Mammary epithelial cell (primary cell): ENCODE data around the gene VWA1.

Source experiments
- CTCF ChIP-seq, 2 donors: IDR thresholded peaks in 1 of 2; conservative IDR thresholded peaks in 1 of 2; 2 replicates each; pipeline ENCODE4 v1.5.1; 2011 to 2012; ENCODE audit warnings: inconsistent platforms in 2 of 2, low read length in 2 of 2, mild to moderate bottlenecking in 2 of 2, control low read depth in 1 of 2, low read depth in 1 of 2; ENCODE audit not compliant: insufficient read depth in 1 of 2; ENCODE audit errors: extremely low read depth in 1 of 2
- EZH2 ChIP-seq: IDR thresholded peaks from 2 replicates; pipeline ENCODE4 v1.6.1; 2012; ENCODE audit warnings: low read length, inconsistent platforms, borderline replicate concordance

GRCh38 chr1:1437904-1438376 lies 2.5 kb downstream of the VWA1 start:
- TF ChIP-seq CTCF (conservative IDR thresholded peaks at IDR 0.05 in 1 of 2, IDR thresholded peaks at IDR 0.05 in 1 of 2; ENCODE audit: extremely low read depth in 1 of 2, insufficient read depth in 1 of 2, low read depth in 1 of 2, low read length in 2 of 2) (no peak), EZH2 (no peak)
